ENCODE results near the gene CELF2. TPM values are rescaled to one million over a fixed set of nuclear protein-coding genes. Genes with fewer than 3 reads are reported as not detected.
A peak's percentile ranks its signal among the peaks of the same experiment; 100 is the strongest.

Gene CELF2
- total RNA-seq, 1 donor from 2014 or later: 68.3 TPM

DNA sequence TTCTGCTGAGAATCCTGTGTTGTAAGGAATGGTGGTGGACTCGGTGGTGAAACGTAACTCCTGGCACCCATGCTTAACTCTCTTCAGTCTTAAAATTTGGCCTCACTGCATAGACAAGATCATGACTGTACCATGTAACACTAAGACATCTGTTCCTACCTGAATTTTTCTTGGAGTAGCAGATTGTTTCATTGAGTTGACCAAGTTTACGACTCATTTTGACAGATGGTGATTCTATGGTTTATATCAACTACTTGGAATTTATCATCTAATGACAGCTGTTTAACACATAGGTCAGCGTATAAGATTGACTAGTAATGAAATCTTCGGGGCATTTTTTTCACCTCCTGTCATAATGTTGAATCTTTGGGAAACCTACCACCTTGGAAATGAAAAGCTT, 184.2 kb downstream of the CELF2 start:
- intact Hi-C loops (cut with micrococcal nuclease): loop anchor here (10.0 kb wide), 1 partner anchor 63 kb away; no protein-coding TSS in a partner anchor
- ATAC-seq: no peak

DNA sequence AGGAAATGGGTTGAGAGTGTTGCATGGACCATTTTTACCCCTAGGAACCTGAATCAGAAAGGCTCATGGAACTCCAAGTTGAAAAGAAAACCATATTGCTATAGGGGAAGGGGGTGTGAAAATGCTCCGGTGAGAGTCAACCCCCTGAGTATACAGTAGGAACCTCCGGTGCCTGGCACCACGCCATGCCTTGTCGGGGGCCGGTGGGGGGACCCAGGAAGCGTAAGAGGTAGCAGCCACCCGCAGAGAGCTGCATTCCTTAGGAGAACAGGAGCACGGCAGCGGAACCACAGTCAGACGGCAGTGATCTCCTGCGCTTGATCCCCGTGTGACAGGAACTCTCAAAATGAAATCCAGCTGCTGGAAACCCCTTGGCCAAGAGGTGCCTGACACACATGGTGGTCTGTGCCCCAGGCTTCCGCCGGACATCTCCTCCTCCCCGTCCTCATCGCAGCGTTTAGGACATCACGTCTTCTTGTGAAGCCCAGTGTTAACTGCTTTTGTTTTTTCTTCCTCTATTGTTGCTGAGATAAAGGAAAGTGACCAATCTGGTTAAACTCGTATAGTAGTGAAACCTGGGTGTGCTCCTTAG, 186.8 kb downstream of the CELF2 start:
- intact Hi-C loops (cut with micrococcal nuclease): loop anchor here (10.0 kb wide), 1 partner anchor 60 kb away; no protein-coding TSS in a partner anchor
- peak; percentile 24 for ATAC-seq
- DNase-seq: peak; percentile 40

More for the DNA sequence above, 184.2 kb downstream of the CELF2 start:
- DNase-seq: no peak

DNA sequence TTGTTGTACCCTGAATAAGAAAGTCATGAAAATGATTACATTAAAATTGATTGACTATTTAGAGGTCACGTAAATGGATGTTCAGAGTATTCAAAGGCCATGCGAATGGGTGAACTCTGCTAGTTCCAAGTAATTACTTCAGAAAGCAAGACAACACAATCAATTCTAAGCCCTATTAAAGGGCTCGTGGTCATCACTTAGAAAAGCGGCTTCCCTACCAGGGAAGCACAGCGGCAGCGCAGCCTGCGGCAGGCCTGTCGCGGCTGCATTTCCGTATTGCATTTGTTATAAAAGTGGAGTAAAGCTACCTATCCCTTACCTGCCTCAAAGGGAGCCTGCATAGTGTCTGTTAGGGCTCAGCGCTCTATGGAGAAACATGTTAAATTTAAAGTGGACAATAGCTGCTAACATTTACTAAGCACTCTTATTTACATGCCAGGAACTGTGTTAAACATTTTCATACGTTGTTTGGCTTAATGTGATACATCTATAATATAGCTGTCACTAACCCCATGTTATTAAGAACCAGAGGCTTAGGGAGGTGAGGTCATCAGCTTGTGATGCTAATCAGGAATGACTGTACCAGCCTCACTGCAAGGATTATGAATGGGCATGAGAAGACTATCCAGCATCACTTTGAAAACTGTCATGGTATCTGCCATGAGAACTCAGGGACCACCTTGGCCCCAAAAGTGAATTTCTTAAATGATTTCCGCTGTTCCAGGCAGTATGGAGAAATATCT, 187.5 kb downstream of the CELF2 start:
- ATAC-seq (no peak), DNase-seq (no peak)
- intact Hi-C loops (cut with micrococcal nuclease): loop anchor here (10.0 kb wide), 1 partner anchor 60 kb away; no protein-coding TSS in a partner anchor

DNA sequence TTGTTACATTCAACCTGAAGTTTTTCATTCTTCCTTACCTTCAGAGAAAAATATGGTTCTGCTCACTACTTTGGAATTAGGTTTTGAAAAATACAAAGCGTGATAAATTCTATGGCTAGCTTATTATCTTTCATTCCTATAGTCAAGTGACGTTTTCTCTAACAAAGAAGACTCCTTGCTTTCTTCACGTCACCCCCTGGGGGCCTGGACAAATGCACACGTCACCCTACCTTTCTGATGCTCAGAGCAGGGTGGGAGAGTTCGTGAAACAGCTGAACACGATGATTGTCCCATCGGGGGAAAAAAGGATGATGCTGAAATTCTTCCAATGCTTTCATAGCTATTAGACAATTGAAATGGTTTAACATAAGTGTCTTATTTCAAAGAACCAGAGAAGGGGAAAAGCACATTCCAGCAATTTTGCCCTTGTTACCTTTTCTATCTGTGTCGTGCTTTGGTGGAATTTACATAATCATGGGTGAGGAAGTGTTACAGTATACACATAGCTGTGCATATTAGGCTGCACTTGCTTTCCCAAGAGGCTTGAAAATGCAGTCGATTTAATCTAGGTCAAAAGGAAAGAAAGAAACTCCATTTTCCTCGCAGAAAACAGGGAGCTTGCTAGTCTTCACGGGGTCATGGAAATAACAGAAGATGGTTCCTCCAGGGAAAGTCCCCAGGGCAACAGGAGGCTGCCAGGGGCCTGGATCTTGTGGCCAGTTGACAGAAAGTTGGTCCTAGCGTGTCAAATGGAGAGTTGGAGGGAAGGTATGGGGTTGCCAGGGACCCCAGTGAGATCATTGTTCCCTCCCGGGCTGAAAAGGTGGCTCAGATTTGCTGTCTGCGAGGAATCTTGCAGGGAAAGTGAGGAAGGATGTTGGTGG, 189.2 kb downstream of the CELF2 start:
- intact Hi-C loops (cut with micrococcal nuclease): loop anchor here (10.0 kb wide), 1 partner anchor 58 kb away; no protein-coding TSS in a partner anchor
- ATAC-seq (no peak), DNase-seq (no peak)

DNA sequence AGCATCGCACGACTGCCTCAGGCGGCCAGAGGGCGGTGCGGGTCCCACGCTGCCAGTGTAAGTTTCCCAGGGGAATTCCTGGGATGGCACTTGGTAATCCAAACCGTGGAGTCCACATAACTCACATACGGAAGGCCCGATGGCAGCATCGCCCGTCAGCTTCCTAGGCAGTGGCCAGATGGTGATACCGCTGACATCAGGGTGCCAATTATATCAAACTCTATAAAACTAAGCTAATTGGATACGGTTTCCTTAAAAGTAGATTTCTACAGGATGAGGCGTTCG, 189.8 kb downstream of the CELF2 start:
- intact Hi-C loops (cut with micrococcal nuclease): loop anchor here (10.0 kb wide), 1 partner anchor 57 kb away; no protein-coding TSS in a partner anchor
- ATAC-seq (no peak), DNase-seq (no peak)

DNA sequence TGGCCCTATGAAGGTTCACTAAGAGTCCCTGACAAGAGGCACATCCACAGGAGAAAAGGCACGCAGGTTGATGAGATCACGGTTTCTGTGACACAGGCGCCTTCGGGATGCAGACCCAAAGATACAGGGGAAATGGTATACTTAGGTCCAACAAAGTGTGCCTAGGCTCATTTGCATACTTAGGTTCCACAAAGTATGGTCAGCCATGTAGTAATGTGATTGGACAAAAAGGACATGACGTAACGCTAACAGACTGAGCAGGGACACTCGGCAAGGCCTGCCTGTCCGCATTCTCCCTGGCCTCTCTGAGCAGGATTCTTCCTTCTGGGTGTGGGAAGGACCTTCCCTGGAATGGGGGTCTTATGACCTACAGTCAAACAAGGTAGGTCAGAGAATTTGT, 190.6 kb downstream of the CELF2 start:
- DNase-seq (no peak), ATAC-seq (no peak)
- intact Hi-C loops (cut with micrococcal nuclease): loop anchor here (10.0 kb wide), 1 partner anchor 57 kb away; no protein-coding TSS in a partner anchor

DNA sequence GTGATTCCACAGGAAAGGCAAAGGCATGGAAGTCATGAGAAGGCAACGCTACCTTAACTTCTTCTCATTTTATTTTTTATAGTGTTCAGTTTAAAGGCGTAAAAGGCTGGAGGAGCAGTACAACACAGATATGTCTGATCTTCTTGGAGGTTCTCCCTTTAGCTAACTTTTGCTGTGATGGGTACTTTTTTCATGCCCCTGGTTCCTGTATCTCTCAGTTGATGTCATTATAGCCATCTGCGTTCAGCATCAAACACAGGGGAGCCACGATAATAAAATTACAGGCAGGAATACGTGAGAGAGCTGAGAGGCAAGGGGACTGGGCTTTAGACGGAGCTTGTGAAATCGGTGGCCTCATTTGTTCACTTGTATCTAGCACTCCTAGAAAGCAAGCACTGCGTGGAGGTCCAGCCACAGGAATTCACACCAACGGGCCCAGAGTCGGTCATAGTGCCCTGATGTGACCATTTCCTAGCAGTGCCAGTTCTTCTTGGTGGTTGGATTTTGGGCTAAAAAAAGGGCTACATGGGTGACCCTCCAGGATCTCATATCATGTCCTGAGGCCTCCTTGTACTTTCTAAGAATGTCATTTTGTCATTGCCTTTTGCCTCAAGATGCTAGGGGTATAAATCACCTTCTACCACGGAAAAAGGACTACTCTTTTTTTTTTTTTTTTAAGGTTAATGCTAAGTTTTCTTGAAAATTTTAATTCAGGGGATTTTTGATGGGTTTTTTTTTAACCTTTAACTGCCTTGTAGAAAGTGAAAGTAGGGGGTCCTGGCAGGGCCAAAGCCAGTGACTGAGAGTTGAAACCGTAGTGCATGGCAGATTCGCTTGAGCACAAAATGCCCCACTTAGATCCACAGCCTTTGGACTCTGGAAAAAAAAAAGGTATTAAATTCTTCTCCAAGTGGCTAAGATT, 191.5 kb downstream of the CELF2 start:
- intact Hi-C loops (cut with micrococcal nuclease): loop anchor here (10.0 kb wide), 1 partner anchor 56 kb away; no protein-coding TSS in a partner anchor

DNA sequence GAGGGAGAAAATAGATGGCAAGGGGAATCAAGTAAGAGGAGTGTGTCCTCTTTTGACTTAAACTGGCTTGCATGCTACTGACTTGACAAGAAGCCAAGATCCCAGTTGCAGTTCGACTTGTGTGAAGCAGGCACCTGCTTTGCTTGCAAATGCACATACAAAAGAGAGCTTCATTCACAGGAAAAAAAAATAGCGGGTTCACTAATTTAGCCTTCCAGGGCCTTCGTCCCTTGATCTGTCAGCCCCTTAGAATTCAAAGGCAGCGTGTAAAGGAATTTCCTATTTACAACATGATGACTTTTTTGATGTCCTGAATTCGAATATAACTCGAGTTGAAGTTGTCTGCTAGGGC, 192.1 kb downstream of the CELF2 start:
- ATAC-seq (peak; percentile 59), DNase-seq (no peak)
- intact Hi-C loops (cut with micrococcal nuclease): loop anchor here (10.0 kb wide), 1 partner anchor 55 kb away; no protein-coding TSS in a partner anchor

More for the DNA sequence above, 191.5 kb downstream of the CELF2 start:
- DNase-seq: no peak
- no peak for ATAC-seq

DNA sequence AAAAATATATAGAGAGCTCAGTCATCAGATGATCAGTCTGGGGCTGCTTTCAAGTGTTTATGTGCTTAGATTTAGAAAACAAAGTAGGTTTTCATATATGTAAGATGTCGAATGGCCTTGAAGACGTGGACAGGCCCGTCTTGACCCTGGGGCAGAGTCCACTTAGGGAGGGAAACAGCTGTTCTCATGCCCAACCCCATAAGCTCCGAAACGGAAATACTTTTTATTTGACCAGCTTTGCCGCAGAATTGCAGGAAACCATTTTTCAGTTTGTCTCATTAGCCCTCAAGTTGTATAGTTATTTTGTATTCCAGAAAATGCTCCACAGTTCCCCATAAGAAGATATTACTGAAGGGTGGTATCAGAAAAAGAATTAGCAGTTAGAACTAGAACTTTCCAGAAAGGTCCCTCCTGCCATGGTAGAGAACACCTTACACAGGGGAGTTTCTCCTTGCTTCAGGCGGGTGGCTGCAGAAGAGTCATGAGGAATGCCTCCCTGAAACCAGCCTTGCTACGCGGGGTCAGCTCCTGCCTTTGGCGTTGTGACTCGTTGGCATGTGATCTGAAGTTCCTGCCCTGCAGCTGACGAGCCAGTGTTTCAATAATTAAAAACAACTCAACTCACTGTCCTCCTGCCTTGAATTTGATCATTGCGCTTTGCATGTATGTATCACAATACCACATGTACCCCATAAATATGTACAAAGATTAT, 192.7 kb downstream of the CELF2 start:
- DNase-seq (peak; percentile 57), ATAC-seq (peak; percentile 61)
- intact Hi-C loops (cut with micrococcal nuclease): no loop called here

DNA sequence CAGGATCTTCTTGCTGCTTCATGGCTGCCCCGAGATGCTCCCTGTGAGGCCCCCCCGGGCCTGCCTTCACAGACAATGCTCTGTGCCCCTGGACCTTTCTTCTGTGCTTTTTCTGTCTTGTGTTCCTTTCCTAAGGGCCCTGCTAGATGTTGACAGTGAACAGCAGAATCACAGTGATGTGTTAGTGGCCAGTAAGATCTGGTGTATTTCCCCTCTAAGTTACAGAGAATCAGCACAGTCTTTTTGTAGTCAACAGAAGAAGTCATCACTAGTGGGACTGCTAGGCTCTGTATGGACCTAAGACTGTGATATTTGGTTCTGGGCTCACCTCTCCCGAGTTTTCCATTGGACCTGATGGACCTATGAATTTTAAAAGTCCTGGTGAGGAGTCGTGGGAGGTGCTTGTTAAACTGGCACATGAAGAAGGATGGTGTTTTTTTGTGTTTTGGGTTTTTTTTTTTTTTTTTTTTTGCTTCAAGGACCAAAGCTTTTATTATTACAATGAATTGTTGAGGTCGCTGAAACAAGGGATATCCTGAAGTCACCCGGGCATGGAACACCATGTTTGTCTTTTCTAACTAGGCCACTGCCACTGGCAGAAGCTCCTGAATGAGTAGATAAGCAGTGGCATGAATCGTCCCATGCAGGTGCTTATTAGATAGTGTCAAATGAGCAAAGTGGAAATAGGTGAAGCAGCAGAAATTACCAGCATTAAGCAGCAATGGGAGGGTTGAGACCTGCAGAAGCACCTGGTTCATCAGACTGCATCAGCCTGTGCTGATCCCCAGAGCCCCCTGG, 194.8 kb downstream of the CELF2 start:
- intact Hi-C loops (cut with micrococcal nuclease): no loop called here
- DNase-seq (no peak), ATAC-seq (peak; percentile 19)

DNA sequence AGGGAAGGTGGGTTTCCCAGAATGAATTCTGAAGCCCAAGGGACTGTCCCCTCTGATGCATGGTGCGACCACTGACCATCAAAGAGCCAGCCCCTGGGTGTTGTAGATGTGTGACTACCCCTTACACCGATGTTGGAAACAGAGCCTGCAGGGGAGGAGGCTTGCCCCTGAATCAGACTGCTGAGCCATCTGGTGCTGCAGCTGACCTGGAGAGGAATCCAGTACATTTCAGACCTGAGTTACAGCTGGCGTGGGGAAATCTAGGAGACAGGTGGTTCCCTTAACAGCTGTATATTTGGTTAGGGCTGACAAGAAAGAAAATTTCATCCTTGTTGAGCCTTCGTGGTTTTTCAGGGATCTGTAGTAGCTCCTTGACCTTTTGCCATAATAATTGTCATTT, 195.5 kb downstream of the CELF2 start:
- intact Hi-C loops (cut with micrococcal nuclease): no loop called here
- ATAC-seq: peak; percentile 26

DNA sequence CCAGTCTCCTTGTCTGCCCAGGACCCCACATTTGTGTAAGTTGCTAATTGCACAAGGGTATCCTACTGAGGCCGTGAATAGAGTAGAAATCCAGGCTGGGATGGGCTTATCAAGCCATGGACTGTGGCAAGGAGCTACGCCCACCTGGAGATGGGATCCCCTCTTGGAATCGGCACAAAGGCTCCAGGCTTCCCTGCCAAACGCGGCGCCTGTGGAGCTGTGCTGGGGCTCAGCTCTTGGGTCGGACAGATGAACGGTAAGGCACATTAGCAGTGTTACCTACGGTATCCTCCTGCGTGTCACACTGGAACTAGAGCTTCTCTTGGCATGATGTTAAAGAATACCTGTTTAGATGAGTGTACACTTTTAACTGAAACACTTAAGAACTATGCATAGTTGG, 196.7 kb downstream of the CELF2 start:
- DNase-seq (no peak), ATAC-seq (no peak)
- intact Hi-C loops (cut with micrococcal nuclease): no loop called here

More for the DNA sequence above, 195.5 kb downstream of the CELF2 start:
- DNase-seq: no peak

DNA sequence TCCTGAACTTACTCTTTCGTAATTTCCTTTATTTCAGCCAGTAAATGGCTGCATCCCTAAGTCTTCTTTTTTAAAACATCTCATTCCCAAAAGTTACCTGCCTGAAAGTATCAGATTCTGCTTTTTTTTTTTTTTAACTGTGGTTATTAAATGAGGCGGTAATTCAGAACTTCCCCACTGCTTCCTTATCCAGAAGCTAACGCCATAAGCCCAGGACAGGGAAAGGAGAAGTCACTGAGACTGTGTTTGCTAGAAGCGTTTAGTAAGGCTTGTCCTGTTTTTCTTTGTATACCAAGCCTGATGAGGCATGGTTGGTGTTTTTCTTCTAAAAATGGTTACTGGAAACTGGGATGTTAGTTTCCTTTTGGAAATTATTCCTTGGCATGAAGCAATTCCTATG, 197.8 kb downstream of the CELF2 start:
- DNase-seq (no peak), ATAC-seq (no peak)
- intact Hi-C loops (cut with micrococcal nuclease): no loop called here

DNA sequence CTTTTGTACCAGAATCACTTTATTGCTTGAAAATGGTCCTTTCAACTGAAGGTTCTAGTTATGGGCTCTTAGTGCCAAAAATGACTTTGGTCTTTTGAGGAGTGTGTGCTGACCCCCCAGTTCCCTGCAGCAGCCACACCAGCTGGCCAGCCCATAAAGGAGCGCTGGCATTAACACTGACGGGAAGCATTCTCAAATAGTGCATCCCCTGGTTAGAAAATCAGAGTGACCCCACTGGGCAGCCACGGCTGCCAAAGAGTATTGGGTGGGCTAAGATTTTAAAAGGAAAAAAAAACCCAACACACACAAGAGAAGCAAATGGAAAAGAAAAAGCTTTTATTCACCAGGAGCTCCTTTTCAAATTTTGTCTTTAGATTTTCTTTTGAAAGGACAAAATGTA, 199.8 kb downstream of the CELF2 start:
- intact Hi-C loops (cut with micrococcal nuclease): no loop called here

DNA sequence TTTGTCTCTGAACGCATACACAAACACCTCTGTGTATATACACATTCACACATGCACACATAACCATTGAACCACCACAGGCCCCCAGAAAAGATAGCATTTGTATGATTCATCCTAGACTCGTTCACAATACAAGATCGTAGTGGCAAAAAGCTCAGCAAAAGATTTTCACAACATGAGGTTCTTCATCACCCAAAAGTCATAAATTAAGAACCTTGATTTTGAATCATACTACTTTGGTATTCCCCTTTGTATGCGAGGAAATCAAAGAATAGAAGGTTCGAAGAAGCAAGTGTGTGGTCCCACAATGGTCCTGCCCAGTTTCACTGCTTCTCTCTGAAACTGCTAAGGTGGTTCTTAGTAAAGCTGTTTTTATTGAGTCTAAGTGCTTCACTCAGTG, 200.7 kb downstream of the CELF2 start:
- intact Hi-C loops (cut with micrococcal nuclease): no loop called here
- no peak for DNase-seq
- no peak for ATAC-seq

More for the DNA sequence above, 199.8 kb downstream of the CELF2 start:
- ATAC-seq (no peak), DNase-seq (no peak)

DNA sequence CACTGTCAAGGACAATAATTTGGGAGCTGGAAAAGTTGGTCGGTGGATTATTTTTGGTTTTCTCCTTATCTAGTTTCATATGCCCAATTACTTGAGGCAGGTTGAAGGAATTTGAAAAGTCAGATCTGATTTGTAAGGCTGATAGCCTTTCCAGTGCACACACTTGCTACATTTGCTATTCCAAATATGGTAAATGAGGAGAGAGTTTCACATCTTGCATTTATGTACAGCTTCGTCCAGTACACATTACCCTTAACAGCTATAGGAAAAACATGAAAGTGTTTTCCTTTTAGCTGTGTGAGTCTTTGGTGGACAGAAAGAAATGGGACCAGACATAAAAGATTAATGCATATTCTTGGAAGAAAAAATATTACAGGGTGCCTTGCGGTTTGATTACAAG, 201.8 kb downstream of the CELF2 start:
- no peak for DNase-seq
- intact Hi-C loops (cut with micrococcal nuclease): no loop called here
- no peak for ATAC-seq

DNA sequence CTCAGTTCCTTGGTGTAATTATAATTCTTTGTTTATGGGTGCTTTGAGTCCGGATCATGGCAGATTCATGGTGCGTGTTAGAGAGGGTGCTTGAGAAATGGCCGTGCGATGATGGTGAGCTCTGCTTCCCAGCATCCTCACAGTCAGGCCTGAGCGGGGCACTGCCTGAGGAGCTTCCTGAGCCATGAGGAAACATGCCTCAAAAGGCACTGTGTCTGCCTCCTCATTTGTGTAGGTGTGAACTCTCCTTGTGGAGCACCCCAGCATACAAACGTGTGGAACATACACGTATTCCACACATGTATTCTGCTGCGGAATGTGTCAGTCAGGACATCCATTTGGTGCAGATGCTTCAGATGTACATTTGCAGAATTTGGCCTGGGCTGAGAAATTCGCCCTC, 205.4 kb downstream of the CELF2 start:
- ATAC-seq (no peak), DNase-seq (no peak)
- intact Hi-C loops (cut with micrococcal nuclease): no loop called here
